ENCODE data around the gene SSR3.

- TF ChIP-seq FOXK2 (IDR thresholded peaks at IDR 0.05) (no peak), NFRKB (IDR thresholded peaks at IDR 0.05) (no peak), TARDBP (IDR thresholded peaks at IDR 0.05) (no peak), SUZ12 (IDR thresholded peaks at IDR 0.05) (no peak), L3MBTL2 (conservative IDR thresholded peaks at IDR 0.05) (no peak), ARNT (IDR thresholded peaks at IDR 0.05) (no peak), CTBP1 (IDR thresholded peaks at IDR 0.05; ENCODE audit: borderline replicate concordance) (no peak), SP1 (IDR thresholded peaks at IDR 0.05) (no peak), BHLHE40 (IDR thresholded peaks at IDR 0.05; ENCODE audit: borderline replicate concordance) (no peak), ELF4 (IDR thresholded peaks at IDR 0.05) (no peak), LEF1 (IDR thresholded peaks at IDR 0.05; ENCODE audit: borderline replicate concordance) (no peak)
- TF ChIP-seq, protein P1, sequence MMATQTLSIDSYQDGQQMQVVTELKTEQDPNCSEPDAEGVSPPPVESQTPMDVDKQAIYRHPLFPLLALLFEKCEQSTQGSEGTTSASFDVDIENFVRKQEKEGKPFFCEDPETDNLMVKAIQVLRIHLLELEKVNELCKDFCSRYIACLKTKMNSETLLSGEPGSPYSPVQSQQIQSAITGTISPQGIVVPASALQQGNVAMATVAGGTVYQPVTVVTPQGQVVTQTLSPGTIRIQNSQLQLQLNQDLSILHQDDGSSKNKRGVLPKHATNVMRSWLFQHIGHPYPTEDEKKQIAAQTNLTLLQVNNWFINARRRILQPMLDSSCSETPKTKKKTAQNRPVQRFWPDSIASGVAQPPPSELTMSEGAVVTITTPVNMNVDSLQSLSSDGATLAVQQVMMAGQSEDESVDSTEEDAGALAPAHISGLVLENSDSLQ (IDR thresholded peaks at IDR 0.05), result no peak
These were observed 28.6 kb upstream of the SSR3 start for GRCh38 chr3:156583469-156583868.

Measured in HEK293T (cell line).